PC-9 (cell line): ENCODE data around the gene HPN.

Experiments used
- EZH2 ChIP-seq: fragments of 200-600 bp; sonication (generic); IDR thresholded peaks from 2 replicates; pipeline ENCODE4 v1.8.0; 2017; ENCODE audit warnings: antibody characterized with exemption, low read depth
- TF ChIP-seq, protein P1 (sequence below): fragments of 200-600 bp; sonication (generic); conservative IDR thresholded peaks from 2 replicates; pipeline ENCODE4 v1.6.1; 2017; ENCODE audit warnings: mixed run types, antibody characterized with exemption, mild to moderate bottlenecking, moderate library complexity

- TF ChIP-seq, protein P1, sequence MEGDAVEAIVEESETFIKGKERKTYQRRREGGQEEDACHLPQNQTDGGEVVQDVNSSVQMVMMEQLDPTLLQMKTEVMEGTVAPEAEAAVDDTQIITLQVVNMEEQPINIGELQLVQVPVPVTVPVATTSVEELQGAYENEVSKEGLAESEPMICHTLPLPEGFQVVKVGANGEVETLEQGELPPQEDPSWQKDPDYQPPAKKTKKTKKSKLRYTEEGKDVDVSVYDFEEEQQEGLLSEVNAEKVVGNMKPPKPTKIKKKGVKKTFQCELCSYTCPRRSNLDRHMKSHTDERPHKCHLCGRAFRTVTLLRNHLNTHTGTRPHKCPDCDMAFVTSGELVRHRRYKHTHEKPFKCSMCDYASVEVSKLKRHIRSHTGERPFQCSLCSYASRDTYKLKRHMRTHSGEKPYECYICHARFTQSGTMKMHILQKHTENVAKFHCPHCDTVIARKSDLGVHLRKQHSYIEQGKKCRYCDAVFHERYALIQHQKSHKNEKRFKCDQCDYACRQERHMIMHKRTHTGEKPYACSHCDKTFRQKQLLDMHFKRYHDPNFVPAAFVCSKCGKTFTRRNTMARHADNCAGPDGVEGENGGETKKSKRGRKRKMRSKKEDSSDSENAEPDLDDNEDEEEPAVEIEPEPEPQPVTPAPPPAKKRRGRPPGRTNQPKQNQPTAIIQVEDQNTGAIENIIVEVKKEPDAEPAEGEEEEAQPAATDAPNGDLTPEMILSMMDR, result no peak
- TF ChIP-seq EZH2, result no peak
Measured at GRCh38 chr19:35053667-35054293, 12.3 kb downstream of the HPN start.
